Measurements from ENCODE around the gene NTF4.
"Not testable (repeated sequence)": the region's sequence is repeated elsewhere in the genome, so short reads cannot be mapped to it uniquely, and the experiment has no call there.

The NTF4 gene

DNA sequence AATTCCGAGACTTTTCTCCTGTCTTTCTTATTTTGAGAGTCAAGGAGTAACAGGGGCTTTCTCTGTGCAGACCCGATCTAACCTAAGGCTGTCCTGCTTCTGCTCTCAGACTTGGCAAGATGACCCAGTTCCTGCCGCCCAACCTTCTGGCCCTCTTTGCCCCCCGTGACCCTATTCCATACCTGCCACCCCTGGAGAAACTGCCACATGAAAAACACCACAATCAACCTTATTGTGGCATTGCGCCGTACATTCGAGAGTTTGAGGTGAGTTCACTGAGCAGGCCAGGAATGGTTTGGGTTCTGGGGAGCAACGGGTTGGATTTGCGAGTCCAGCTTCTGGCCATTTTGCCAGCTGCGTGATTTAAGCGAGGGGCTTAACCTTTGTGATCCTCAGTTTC, 21.7 kb upstream of the NTF4 start:
- no peak for DNase-seq

DNA sequence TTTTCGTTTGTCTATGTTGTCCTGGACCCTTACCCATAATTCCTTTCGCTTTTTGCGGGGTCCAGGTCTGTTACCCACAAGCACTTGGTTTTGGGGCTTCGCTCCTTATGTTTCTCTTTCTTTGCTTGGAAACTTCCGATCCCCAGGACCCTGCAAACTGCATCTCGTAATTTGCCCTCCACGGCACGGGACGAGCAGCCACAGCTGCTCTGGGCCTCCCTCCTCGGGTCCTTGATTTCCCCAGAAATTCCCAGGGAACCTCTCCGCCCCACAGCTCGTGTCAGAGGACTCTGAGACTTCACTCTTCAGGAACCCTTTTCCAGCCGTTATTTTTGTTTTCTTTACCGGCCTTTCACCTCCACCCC, 21.2 kb upstream of the NTF4 start:
- DNase-seq: no peak

DNA sequence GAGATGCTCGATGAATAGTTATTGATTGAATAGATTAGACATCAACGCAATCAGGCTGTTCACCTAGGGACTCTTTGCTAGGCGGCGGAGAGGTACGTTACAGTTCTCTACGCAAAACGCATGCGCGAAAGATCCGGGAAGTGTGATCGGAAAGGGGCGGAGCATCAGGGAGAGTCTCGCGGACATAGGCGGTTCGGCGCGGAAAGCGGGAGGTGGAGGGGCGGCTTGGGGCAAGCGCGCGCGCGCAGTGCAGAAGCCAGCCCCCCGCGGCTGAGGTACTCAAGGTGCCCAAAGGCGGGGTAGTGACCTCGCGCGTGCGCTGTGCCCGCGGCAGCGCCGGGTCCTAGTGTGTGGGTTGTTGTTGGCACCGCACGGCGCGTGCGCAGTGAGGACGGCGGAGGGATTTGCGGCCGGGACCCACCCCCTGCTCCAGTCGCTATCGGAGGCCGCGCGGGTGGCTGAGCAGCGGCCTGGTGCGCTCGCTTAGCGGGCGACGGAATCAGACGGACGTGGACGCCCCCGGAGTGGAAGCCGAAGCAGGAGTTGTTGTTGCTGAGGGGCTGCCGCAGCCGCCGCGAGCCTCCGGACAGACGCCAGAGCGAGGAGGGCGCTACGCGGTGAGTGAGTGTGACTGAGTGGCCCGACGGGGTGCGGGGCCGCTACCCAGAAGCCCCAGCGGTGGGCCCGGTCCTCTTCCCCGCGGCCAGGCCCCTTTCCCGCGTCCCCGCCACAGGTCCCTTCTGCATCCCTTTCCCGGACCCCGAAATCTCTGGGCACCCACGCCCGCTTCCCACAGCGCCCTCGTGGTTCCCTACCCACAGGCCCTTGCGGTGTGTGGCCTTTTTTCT, 20.6 kb upstream of the NTF4 start, which contains the start of gene SNRNP70:
TSS of gene SNRNP70 (plus strand) at position 432 of the 848 bp plus-strand sequence. CDS start 964 bp downstream, outside the sequence.
- DNase-seq: peak; percentile 90 to 96

DNA sequence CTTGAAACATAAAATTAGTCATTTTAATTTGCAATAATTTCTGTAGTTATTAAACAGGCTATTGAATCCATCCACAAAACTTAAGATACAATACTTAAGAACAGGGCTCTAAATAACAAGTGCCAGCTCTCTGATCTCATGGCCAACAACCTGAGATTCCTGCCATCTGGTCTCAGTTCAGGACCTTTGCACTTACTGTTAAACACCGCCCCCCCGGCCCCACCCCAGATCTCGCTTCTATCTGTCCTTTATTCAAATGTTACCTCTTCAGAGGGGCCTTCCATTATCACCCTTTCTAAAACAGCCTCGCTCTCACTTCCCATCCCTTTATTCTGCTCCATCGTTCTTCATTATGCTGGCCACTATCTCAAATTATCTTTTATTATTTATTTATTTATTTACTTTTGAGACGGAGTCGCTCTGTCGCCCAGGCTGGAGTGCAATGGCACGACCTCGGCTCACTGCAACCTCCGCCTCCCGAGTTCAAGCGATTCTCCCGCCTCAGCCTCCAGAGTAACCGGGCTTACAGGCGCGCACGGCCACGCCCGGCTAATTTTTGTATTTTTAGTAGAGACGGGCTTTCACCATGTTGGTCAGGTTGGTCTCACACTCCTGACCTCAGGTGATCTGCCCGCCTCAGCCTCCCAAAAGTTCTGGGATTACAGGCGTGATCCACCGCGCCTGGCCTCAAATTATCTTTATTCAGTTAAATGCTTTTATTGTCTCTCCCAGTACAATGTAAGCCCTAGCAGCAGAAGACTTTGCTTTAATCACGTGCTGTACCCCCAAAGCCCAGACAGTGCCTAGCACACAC, 19.8 kb upstream of the NTF4 start:
- DNase-seq: no peak

DNA sequence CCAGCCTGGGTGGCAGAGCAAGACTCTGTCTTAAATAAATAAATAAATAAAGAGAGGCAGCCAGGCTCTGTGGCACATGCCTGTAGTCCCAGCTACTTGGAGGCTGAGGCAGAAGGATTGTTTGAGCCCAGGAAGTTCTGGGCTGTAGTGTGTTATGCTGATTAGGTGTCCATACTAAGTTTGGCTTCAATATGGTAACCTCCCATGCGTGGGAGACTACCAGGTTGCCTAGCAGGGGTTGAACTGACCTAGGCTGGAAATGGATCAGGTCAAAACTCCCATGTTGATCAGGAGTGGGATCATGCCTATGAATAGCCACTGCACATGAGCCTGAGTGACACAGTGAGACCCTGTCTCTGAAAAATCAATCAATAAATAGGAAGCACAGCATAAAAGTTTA, 16.7 kb upstream of the NTF4 start:
- no peak for DNase-seq

DNA sequence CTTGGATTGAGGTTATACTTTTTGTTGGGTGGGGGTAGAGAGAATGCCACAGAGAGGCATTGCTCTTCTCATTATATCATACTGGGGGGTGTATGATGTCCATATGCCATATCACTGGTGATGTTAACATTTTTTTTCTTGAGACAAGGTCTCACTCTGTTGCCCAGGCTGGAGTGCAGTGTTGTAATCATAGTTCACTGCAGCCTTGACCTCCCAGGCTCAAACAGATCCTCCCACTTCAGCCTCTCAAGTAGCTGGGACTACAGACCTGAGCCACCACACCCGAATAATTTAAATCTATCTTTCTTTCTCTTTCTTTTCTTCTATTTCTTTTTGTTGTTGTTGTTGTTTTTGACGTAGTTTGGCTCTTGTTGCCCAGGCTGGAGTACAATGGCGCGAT, 15.8 kb upstream of the NTF4 start:
- no peak for DNase-seq

DNA sequence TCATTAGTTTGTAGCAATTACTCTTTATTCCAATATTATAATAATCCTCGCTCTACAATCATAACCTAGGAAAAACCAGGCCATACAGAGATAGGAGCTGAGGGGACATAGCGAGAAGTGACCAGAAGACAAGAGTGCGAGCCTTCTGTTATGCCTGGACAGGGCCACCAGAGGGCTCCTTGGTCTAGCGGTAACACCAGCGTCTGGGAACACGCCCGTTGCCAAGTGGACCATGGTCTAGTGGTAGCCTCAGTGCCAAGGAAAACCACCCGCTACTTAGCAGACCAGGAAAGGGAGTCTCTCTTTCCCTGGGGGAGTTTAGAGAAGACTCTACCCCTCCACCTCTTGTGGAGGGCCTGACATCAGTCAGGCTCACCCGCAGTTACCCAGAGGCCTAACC, 10.3 kb upstream of the NTF4 start:
- peak in 1 of 2 experiments; percentile 41 for DNase-seq

DNA sequence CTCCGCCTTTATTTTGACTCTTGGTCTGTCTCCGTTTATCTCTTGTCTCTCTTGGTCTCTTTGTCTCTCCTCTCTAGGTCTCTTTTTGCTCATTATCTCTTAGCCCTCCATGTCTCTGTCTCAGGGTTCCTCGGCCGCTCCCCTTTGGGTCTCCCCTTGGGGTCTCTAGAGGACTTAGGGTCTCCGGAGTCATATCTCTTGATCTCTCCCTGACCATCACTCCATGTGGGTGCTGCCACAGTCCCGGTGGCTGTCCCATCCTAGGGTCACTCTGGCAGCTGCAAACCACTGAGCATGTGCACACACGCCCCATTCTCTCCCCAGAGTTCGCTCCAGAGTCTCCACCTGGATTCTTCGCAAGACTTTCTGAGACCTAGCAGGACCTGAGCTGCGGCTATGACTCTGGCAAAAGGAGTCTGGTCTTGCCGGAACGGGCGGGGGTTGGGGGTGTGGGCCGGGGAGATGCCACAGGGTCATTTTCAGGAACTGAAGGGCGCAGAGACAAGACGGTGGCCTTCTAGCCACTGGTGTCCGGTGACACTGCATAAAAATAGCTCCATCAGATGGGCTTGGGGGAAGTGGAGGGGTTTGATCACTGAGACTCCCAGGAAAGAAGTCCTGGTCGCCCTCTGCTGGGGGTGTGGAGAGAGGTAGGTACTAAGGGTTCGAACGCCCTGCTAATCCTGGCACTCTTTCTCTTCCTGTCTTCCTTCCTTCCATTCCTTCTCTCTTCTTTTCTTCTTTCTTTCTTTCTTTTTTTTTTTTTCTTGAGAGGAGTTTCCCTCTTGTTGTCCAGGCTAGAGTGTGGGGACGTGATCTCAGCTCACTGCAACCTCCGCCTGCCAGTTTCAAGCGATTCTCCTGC, 9.1 kb upstream of the NTF4 start:
- DNase-seq: no peak

DNA sequence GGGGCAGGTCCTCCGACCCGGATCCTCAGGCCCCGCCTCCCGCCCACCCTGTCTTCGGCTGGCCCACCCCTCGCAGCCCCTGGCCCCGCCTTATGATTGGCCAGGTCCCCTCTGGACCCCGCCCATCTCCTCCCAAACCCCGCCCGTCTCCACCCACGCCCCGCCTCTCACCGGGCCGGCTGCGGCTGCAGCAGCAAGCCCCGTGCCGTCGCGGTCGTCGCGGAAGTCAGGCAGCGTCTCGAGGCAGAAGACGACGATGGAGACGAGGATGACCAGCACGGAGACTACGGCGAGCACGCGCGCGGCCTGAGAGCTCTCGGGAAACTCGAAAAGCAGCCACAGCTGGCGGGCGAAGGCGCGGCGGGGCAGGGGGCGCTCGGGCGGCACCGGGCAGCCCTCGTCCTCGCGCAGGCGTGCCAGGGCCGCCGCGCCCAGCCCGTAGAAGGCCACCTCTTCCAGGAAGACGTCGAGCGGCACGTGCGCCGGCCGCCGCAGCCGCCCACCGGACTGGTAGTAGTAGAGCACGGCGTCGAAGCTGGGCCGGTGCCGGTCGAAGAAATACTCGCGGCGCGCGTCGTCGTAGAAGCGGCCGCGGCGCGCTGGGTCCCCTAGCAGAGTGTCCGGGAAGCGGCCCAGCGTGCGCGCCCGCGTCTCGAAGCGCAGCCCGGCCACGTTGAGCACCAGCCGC, 7.4 kb upstream of the NTF4 start:
- no peak for DNase-seq

DNA sequence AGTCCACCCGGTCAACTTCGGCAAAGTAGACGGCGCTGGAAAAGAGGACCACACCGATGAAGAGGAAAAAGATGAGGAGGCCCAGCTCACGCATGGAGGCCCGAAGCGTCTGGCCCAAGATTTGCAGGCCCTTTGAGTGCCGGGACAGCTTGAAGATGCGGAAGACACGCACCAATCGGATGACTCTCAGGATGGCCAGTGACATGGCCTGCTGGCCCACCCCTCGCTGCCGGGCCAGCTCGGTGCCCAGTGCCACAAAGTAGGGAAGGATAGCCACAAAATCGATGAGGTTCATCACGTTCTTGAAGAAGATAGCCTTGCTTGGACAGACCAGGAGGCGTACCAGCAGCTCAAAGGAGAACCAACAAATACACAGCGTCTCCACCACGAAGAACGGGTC, 5.8 kb upstream of the NTF4 start:
- DNase-seq: no peak

DNA sequence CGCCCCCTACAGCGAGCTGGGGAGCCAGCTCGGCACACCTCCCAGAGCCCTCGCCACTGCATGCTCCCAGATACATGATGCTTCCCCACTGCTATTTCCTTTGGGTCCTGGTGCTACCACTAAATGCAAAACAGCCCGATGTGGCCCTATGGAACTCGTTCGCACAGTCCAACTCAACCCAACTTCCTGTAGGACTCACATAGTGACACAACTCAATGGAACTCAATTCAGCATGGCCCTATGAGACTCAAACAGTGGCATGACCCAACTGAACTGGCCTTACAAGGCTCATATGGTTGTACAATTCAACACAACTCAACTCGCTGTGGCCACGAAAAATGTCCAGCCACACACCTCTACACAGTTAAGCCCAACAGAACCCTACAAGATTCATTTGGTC, 4.4 kb upstream of the NTF4 start:
- DNase-seq: no peak

DNA sequence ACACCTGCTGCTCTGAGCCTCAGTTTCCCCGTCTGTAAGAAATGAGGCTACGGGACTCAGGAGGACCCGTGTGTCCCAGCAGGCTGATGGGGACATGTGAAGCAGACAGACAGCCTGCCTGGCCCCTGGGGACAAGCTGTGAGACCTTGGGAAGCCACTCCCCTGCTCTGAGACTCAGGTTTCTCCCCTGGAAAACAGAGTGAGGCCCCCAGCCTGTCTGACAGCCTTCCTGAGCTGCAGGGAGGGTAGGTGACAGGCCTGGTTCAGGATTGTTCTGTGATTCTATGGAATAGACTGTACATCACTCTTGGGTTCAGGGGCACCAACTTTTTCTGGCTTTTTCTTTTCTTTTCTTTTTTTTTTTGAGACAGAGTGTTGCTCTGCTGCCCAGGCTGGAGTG, 2.9 kb upstream of the NTF4 start:
- DNase-seq: no peak

DNA sequence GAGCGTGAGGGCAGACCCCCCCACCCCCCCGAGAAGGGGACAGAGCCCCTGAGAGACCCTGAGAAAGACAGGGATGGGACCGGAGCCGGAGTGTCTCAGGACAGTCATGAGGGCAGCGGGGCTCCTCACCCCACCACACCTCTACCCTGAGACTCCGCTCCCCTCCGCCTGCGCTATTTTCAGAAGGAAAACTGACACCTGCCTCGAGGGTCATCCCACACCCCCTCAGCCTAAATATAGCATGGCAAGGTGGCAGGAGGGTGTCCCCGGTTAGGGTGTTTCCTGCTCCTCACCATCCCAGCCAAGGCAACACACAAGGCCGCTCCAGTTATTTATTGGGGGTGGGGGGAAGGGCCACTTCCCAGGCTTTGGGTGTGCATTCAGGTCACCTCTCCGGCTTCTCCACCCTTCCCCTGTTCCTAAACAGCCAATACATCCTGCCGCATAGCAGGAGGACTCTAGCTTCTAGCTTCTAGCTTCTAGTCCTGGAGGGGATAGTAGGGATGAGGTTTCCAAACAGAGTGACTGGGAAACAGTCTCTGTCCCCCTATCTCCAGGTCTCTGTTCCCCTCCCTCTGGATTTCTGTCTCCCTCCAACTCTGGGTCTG, 1.4 kb upstream of the NTF4 start:
- DNase-seq: no peak

DNA sequence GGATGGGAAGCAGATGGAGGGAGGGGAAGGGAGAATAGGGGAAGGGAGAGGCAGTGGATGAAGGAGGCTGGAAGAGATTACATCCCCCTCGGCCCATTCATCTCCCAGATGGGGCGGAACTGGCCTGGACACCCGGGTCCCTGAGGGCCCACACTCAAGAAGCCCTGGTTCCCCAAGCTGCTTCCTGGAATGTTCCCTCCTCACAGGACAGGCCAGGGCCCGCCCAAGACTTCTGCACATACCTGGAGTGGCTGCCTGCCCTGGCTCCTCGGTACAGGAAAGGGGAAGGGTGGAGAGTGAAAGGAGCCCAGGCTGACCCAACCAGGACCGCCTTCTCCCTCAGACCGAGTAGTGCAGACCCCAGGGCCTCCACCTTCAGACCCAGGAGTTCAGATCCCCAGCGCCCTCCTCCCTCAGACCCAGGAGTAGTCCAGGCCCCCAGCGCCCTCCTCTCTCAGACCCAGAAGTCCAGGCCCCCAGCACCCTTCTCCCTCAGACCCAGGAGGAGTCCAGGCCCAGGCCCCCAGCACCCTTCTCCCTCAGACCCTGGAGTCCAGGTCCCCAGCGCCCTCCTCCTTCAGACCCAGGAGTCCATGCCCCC, 489 bp downstream of the NTF4 start:
- DNase-seq: no peak

DNA sequence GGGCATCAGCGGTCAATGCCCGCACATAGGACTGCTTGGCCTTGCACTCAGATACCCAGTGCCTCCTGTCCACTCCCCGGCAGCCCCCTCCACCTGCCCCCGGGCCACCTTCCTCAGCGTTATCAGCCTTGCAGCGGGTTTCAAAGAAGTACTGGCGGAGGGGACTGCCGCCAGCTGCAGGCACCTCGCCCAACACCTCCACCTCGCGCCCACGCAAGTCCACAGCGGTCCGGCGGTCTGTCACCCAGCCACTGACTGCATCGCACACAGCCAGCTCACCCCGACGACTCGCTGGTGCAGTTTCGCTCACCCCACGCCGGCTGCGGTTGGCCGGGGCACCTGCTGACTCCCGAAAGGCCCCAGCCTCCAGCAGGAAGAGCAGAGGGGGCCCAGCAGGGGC, 3.2 kb downstream of the NTF4 start:
- no peak for DNase-seq

DNA sequence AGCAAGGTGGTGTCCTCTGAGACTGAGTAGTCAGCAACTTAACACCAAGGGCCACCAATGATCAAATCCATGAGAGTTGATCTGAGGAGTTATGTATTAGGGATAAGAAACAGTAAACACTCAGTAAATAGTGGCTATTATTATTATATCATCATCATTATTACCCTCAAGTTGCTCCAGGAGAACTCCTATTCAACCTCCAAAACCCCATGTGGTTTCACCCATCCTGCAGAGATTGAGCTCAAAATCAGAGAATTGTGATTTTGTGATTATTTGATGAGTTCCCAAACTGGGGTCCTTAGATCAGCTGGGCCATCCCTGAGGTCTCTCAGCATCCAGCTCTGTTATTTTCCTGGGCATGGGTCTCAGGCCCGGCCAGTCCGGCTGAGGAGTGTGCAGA, 3.6 kb downstream of the NTF4 start:
- no peak for DNase-seq

DNA sequence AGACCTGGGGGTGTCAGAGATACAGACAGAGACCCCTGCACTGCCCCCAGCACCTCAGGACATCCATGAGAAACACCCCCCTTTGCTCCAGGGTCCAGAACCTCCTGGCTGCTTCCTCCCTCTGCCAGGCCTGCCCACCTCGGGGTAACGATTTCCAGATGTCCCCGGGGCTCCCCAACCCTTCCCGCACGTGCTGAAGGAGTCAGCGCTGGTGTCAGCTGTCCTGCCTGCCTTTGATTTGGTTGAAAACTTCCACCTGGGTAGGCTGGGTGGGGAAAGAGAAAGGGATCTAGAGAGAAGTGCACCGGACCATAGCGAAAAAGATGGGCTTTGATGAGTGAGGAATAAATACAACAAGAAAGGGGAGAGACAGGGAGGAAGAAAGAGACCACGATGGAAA, 5.6 kb downstream of the NTF4 start:
- DNase-seq: no peak

DNA sequence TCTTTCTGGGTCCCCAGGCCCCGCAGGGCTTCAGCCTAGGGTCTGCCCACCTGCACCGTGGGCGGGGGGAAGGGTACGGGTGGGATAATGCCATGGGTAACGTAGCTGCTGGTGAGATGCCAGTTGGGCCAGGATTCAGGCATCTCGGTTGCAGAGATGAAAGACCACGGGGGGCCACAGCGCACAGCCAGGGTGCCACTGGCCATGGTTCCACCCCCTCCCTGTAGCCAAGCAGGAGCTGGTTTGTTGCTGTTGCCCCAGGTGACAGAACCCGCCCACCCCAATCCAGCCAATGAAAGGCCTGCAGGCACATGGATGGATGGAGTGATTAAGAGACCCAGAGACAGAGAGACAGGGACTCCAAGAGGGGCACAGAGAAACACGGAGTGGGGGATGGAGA, 6.1 kb downstream of the NTF4 start:
- no peak for DNase-seq

DNA sequence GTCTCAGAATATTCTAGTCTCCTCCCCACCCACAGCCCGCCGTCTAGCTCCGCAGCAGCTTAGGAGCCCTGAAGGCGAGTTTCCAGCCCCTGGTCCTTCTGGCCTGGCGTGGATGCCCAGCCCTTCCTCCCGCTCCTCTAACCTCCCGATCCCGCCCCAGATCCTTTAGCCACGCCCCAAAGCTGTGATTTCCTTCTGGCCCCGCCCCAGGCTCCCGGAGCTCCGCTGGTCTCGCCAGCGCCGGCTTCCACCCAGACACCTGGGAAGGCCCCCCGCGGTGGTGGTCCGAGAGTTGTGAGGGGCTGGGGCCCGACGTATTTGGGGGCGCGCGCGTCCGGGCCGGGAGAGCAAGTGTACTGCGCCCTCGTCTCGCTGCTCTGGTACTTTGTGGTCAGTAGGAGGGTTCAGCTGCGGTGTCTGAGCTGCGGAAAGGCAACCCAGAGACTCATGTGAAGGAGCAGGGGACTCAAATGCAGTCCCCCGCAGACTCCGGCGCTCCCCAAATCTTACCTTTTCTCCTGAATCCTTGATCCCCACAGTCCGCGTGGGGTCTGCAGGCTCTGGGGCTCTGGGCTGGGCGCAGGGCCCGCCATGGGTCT, 6.9 kb downstream of the NTF4 start, which contains the start of gene CGB7:
TSS of gene CGB7 (minus strand) at position 114 of the 599 bp plus-strand sequence. CDS start 2,374 bp downstream, outside the sequence.
- peak; percentile 50 to 51 for DNase-seq

DNA sequence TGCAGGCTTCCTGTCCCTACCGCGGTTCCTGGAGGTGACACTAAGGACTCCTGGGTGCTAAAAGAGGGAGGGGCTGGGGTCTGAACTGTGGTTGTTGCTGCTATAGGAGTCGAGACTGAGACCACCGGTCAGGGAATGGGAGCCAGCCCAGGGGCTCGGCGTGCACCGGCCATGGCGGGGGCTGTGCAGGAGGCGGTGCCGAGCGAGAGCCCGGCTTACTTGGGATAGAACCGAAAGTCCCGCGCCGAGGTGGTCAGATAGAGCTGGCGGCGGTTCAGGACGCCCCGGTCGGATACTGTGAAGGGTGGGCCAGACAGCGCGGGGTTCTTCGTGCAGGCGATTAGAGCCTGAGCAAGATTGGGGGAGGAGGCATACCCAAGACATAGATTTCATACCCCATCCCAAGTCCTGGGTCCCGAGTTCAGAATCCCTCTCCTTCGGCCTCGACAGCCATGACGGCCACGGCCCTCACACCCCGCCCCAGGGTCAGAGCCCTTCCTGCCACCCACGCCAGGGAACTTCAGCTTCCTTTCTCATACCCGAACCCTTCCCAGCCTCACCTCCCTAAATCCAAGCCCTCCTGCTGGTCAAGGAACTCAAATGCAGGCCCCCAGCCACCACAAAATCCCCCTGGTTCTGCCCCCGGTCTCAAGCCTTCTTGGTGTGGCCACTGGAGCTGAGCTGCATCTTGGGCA, 7.6 kb downstream of the NTF4 start:
- not testable (repeated sequence) for DNase-seq
